Keratinocyte (primary cell): ENCODE data around the gene TNNC2.

Experiments
- EZH2 ChIP-seq: IDR thresholded peaks from one replicate; pipeline ENCODE4 v1.6.1; 2012; ENCODE audit warnings: inconsistent platforms, mild to moderate bottlenecking, low read length, moderate library complexity
- TF ChIP-seq, protein P1 (sequence below), 3 experiments: IDR thresholded peaks in 1 of 3; conservative IDR thresholded peaks in 1 of 3; optimal IDR thresholded peaks in 1 of 3; 2 replicates in 2 of 3; 3 replicates in 1 of 3; pipeline versions ENCODE3 to v1.5.1; 2011; ENCODE audit warnings: low read length in 3 of 3, mild to moderate bottlenecking in 3 of 3, moderate library complexity in 2 of 3, control low read depth in 1 of 3, inconsistent platforms in 1 of 3; ENCODE audit not compliant: insufficient read depth in 2 of 3; ENCODE audit errors: extremely low read depth in 1 of 3

DNA sequence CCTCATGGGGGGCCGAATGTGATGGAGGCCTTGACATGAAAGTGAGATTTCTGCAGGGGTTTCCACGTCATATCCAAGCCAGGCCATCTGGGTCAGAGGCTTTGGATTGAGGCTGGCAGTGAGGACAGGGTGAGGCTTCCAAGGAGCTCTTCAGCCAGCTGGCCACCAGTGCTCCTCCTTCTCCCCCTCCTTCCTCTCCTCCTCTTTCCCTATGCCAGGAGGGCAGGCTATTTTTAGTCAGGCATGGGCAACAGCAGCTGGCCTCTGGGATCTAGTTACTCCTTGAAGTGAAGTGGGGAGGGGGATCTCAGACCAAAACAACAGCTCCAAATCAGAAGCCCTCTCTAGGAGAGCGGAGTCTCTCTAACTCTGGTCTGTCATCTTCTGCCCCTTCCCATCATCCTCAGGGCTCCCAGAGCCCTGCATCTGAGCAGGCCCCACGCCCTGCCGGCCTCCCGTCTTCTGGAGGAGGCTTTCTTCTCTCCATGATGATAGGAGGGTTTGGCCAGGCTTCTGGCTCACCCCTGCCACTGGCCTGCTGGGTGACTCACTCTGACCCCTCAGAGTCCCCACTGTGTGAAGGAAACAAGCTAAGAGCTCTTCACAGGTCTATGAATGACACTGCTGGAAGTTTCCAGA, 612 bp downstream of the TNNC2 start:
- TF ChIP-seq, protein P1, sequence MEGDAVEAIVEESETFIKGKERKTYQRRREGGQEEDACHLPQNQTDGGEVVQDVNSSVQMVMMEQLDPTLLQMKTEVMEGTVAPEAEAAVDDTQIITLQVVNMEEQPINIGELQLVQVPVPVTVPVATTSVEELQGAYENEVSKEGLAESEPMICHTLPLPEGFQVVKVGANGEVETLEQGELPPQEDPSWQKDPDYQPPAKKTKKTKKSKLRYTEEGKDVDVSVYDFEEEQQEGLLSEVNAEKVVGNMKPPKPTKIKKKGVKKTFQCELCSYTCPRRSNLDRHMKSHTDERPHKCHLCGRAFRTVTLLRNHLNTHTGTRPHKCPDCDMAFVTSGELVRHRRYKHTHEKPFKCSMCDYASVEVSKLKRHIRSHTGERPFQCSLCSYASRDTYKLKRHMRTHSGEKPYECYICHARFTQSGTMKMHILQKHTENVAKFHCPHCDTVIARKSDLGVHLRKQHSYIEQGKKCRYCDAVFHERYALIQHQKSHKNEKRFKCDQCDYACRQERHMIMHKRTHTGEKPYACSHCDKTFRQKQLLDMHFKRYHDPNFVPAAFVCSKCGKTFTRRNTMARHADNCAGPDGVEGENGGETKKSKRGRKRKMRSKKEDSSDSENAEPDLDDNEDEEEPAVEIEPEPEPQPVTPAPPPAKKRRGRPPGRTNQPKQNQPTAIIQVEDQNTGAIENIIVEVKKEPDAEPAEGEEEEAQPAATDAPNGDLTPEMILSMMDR (optimal IDR thresholded peaks at IDR 0.05 in 1 of 3, IDR thresholded peaks at IDR 0.05 in 1 of 3, conservative IDR thresholded peaks at IDR 0.05 in 1 of 3; ENCODE audit: extremely low read depth in 1 of 3, insufficient read depth in 2 of 3, low read length in 3 of 3): no peak
- TF ChIP-seq EZH2: no peak
